OCI-LY7 (cell line): Measurements from ENCODE around the gene RXRB.

ENCODE experiments used
- EZH2phosphoT487 ChIP-seq: fragments of 200-600 bp; sonication (generic); IDR thresholded peaks from 2 replicates; pipeline ENCODE4 v1.6.1; 2018; ENCODE audit warnings: low read depth, borderline replicate concordance, mild to moderate bottlenecking, mixed run types, antibody characterized with exemption, low read length, moderate library complexity, mixed read lengths
- TF ChIP-seq, protein P1 (sequence below): fragments of 200-600 bp; sonication (generic); conservative IDR thresholded peaks from 2 replicates; pipeline ENCODE4 v1.5.1; 2014; ENCODE audit warnings: mild to moderate bottlenecking, antibody characterized with exemption, low read length, moderate library complexity, mixed read lengths

DNA sequence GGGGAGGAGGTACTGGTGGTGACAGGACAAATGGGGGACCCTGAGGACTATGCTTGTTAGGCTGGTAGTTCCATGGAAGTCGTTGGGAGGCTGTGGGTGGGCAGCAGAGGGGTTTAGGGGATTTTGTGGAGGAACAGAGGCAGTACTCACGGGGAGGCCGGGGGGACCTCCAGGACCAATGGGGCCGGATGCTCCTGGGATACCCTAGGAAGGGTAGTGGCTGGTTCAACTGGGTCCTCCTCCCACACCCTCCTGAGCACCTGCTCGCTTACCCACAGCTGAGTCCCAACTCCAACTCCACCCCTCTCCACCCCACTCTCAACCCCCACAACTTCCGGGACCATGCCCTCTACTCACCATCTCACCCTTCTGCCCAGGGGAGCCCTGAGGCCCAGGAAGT is 34.1 kb downstream of the RXRB start:
- TF ChIP-seq, protein P1, sequence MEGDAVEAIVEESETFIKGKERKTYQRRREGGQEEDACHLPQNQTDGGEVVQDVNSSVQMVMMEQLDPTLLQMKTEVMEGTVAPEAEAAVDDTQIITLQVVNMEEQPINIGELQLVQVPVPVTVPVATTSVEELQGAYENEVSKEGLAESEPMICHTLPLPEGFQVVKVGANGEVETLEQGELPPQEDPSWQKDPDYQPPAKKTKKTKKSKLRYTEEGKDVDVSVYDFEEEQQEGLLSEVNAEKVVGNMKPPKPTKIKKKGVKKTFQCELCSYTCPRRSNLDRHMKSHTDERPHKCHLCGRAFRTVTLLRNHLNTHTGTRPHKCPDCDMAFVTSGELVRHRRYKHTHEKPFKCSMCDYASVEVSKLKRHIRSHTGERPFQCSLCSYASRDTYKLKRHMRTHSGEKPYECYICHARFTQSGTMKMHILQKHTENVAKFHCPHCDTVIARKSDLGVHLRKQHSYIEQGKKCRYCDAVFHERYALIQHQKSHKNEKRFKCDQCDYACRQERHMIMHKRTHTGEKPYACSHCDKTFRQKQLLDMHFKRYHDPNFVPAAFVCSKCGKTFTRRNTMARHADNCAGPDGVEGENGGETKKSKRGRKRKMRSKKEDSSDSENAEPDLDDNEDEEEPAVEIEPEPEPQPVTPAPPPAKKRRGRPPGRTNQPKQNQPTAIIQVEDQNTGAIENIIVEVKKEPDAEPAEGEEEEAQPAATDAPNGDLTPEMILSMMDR, result no peak
- no peak for TF ChIP-seq EZH2phosphoT487
